Measurements from ENCODE around the gene SNRNP25.
"Not testable (repeated sequence)": the region's sequence is repeated elsewhere in the genome, so short reads cannot be mapped to it uniquely, and the experiment has no call there.

Gene SNRNP25

DNA sequence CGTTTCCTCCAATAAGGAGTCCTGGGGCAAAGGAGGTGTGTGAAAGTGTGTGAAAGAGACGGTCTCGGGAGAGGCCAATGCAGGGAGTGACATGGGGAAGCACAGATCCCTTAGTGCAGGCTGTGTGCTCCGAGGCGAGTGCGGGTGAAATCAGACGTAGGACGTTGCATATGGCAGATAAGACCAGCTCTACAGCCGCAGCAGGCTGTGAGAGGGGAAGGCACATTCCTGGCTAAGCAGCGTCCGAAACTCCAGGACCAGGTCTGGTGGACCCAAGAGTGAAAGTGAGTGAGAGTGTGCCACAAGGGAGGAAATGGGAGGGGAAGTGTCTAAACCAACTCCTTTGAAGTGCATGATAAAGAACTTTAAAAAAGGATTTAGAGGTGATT, 11.6 kb upstream of the SNRNP25 start:
- DNase-seq (ENCODE audit: low read depth): no peak

GRCh38 chr16:42691-43090, 10.9 kb upstream of the SNRNP25 start:
- no peak for DNase-seq (ENCODE audit: low read depth)

DNA sequence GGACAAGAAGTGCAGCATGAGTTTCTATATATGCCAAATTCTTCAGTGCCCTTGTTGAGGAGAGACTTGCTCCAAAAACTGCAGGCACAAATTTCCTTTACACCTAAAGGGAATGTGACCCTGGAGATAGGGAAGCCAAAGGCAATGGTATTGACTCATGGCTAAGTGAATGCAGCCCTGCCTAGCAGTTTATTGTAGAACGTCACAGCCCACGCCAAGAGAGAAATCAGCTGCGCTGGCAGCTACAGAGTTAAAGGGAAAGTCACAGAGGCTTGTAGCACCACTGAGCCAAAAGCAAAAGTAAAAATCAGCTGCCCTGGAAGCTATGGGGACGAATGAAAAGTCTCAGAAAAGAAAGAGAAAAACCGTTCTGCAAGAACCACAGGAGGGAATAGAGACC, 10.3 kb upstream of the SNRNP25 start:
- DNase-seq (ENCODE audit: low read depth): no peak

- DNase-seq (ENCODE audit: low read depth): no peak
Observed at GRCh38 chr16:44655-45054, 9.0 kb upstream of the SNRNP25 start.

DNA sequence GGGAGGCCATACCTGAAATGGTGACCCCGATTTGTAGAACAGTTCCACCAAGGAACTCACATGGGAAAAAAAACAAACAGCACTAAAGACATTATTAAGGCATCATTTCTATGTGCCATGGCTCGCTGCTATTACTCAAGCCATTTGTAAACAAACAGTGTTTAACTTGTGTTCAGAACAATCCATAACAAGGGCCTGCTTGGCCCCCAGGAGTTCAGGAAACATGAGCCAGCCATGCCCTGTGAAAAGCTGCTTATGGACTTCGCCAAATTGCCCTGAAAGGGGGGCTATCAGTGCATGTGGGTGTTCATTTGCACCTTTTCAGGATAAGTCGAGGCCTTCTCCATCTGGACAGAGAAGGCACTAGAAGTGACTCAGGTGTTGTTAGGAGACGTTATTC, 8.2 kb upstream of the SNRNP25 start:
- DNase-seq (ENCODE audit: low read depth): no peak

DNA sequence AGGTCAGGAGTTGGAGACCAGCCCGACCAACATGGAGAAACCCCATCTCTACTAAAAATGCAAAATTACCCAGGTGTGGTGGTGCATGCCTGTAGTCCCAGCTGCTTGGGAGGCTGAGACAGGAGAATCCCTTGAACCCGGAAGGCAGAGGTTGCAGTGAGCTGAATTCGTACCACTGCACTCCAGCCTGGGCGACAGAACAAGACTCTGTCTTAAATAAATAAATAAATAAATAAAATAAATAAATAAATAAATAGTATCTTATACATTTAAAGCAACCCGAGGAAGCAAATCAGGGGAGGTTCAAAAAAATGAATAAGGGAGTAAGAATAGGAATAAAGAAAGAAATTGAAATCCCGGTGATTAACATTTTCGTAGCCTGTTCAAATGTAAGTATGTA, 7.1 kb upstream of the SNRNP25 start:
- DNase-seq (ENCODE audit: low read depth): not testable (repeated sequence)

DNA sequence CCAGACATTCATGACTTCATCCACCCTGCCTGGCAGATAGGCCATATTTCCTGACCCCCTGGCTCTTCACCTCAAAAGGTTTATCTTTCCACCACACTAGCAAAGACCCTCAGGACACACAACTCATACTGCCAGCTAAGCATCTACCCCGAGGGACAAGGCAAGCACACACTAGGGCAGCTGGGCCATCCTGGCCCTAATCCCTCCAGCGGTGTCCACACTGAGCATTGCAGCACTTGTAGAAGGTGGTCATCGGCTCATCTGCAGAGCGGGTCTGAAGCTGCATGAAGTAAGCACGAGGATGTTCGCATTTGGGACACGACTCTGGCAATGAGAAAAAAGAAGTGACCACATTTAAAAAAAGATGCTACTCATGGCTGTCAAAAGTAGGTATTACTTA, 6.4 kb upstream of the SNRNP25 start:
- DNase-seq (ENCODE audit: low read depth): no peak

GRCh38 chr16:50769-51591, 2.6 kb upstream of the SNRNP25 start:
- no peak for DNase-seq (ENCODE audit: low read depth)

- no peak for DNase-seq (ENCODE audit: low read depth)
Observed at GRCh38 chr16:54237-54581, 581 bp downstream of the SNRNP25 start.

DNA sequence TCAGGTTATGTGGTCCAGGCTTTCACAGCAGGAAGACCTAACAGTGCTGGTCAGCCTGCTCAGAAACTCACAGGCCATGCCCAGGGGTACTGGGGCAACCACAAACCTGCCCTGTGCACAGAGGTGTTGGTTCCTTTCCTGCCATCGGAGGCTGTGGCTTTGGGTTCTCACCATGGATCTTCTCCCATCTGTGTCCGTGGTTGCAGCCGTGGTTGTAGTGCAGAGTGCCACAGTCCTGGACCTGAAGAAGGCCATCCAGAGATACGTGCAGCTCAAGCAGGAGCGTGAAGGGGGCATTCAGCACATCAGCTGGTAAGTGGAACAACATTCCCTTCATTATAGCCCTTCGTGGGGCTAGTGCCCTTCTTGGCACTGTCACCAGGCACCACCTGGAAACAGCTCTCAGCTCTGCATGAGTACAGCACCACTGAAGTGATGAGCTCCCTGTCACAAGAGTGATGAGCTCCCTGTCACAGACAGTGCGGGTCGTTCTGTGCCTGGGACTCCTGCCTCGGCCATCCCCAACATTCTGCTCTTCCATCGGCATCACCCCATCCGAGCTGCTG, 2.0 kb downstream of the SNRNP25 start:
- DNase-seq (ENCODE audit: low read depth): no peak

- DNase-seq (ENCODE audit: low read depth): no peak
Observed at GRCh38 chr16:56231-56927, 2.8 kb downstream of the SNRNP25 start.

GRCh38 chr16:57711-58110, 4.1 kb downstream of the SNRNP25 start:
- no peak for DNase-seq (ENCODE audit: low read depth)

- DNase-seq (ENCODE audit: low read depth): no peak
Observed at GRCh38 chr16:58491-59439, 5.1 kb downstream of the SNRNP25 start.

GRCh38 chr16:59440-60059, 5.9 kb downstream of the SNRNP25 start:
- DNase-seq (ENCODE audit: low read depth): no peak

DNA sequence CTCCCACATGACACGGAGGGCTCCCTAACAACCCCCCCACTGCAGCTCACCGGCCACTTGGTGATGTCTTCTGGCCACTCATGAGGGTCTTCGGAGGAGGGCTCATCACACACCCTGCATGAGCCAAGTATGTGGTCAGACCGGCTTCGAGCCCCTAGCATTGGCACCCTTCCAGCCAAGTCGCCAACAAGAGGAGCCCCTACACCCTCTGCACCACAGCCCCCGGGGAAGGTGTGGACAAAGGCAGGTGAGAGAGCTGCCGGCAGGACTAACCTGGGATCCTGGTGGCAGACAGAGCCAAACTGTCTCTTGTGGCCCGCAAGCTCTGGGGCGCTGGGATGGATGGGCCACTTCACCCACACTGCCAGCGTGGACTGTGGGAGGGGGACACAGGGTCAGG, 6.5 kb downstream of the SNRNP25 start:
- no peak for DNase-seq (ENCODE audit: low read depth)

GRCh38 chr16:60929-61878, 7.6 kb downstream of the SNRNP25 start:
- DNase-seq (ENCODE audit: low read depth): no peak

GRCh38 chr16:61879-62281, 8.3 kb downstream of the SNRNP25 start:
- DNase-seq (ENCODE audit: low read depth): no peak

DNA sequence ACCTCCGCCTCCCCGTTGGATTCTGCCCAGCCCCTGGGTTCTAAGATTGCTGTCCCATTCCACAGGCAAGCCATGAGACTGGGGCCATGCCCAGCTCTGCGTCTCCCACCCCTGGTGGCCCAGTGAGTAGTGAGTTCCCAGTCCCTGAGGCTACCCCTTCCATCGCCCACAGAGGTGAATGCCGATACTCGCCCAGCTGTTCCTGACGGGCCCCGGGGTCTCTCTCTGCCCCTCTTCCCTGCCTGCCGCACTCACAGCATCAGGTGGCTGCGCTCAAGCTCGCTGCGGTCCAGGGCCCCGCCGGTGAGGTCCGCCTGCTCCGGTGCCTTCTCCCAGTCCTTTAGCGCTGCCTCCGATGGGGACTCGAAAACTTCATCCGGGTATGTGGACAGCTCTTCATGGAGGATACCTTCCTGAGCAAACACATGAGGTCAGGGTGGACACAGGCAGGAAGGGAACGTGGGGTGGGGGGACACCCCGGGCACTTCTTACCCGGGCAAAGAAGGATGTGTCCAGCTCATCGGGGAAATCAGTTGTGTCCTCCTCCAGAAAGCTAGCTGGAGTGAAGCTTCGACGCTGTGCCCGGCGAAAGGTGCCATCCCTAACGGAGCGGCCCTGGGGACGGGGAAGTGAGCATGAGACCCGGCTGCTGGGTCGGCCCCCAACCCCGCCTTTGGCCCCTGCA, 8.8 kb downstream of the SNRNP25 start:
- no peak for DNase-seq (ENCODE audit: low read depth)

DNA sequence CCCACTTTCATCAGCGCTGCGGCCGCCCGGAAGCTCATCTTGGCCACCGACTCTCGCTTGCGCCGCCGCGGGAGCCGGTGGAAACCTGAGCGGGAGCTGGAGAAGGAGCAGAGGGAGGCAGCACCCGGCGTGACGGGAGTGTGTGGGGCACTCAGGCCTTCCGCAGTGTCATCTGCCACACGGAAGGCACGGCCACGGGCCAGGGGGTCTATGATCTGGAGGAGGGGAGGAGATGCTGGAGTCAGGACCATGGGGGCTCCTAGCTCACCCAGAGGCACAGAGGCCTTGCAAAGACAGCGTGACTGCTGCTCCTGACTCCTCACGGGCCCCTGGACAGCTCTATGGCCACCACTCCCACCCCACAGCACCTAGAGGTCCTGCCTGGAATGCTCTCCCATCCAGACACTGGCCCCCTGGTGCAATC, 9.4 kb downstream of the SNRNP25 start:
- no peak for DNase-seq (ENCODE audit: low read depth)

DNA sequence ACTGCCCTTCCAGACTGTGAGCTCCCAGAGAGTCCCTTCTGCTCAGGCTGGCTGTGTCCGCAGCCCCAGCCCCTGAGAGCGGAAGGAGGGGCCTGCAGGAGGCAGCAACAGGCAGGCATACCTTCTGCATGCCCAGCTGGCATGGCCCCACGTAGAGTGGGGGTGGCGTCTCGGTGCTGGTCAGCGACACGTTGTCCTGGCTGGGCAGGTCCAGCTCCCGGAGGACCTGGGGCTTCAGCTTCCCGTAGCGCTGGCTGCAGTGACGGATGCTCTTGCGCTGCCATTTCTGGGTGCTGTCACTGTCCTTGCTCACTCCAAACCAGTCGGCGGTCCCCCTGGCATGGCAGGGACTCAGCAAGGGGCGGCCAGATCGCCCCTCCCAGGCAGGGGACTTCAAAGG, 9.8 kb downstream of the SNRNP25 start:
- no peak for DNase-seq (ENCODE audit: low read depth)

Measured in stimulated activated CD8-positive, alpha-beta memory T cell treated with anti-CD3 and anti-CD28 coated beads, Interleukin-7, amount 100 ng/mL, for 24 hours (primary cell).